Common myeloid progenitor, CD34-positive (primary cell): Measurements from ENCODE around the gene MUL1.
A peak's percentile ranks its signal among the peaks of the same experiment; 100 is the strongest.

Experiments used
- CTCF ChIA-PET: fragments of 350-600 bp; sonication (Branson Sonifier 250); formaldehyde crosslinking; loops from one replicate; lab custom pipeline; 2021; ENCODE audit warnings: antibody characterized with exemption; lab: Charles Lee
- POLR2A ChIA-PET: fragments of 350-600 bp; sonication (Branson Sonifier 250); formaldehyde crosslinking; loops from one replicate; lab custom pipeline; 2021; ENCODE audit warnings: antibody characterized with exemption; lab: Charles Lee
- DNase-seq, 3 donors: peaks; one replicate each; pipeline versions ENCODE4 v3.0.0 to v3.0.0-alpha.2; 2013
- H3K27ac ChIP-seq, 2 experiments: 1 replicate in 1 of 2; 2 replicates in 1 of 2; pipeline ENCODE4 v1.7.0; 2013; ENCODE audit warnings: inconsistent platforms in 2 of 2, low read length in 2 of 2, mild to moderate bottlenecking in 2 of 2, low read depth in 1 of 2, moderate library complexity in 1 of 2; ENCODE audit not compliant: severe bottlenecking in 2 of 2, insufficient read depth in 1 of 2, poor library complexity in 1 of 2
- H3K27me3 ChIP-seq, 5 experiments: replicated peaks in 2 of 5; 1 replicate in 3 of 5; 2 replicates in 2 of 5; pipeline versions ENCODE4 v1.6.1 to v1.7.0; 2013; ENCODE audit warnings: low read length in 4 of 5, mild to moderate bottlenecking in 2 of 5, moderate library complexity in 2 of 5, inconsistent platforms in 1 of 5; ENCODE audit not compliant: insufficient read depth in 5 of 5, control insufficient read depth in 4 of 5
- H3K36me3 ChIP-seq, 4 experiments: 1 replicate in 2 of 4; 2 replicates in 2 of 4; pipeline versions ENCODE4 v1.6.1 to v1.7.0; 2013; ENCODE audit warnings: low read length in 3 of 4, control low read depth in 1 of 4, mild to moderate bottlenecking in 1 of 4; ENCODE audit not compliant: control insufficient read depth in 4 of 4, insufficient read depth in 4 of 4
- H3K4me1 ChIP-seq, 4 experiments: 1 replicate in 3 of 4; 2 replicates in 1 of 4; pipeline versions ENCODE4 v1.6.1 to v1.7.1; 2013; ENCODE audit warnings: low read length in 3 of 4, mild to moderate bottlenecking in 3 of 4, control low read depth in 1 of 4, inconsistent platforms in 1 of 4, moderate library complexity in 1 of 4; ENCODE audit not compliant: control insufficient read depth in 4 of 4, insufficient read depth in 4 of 4; ENCODE audit errors: control extremely low read depth in 1 of 4
- H3K4me3 ChIP-seq, 7 experiments: 1 replicate in 4 of 7; 2 replicates in 3 of 7; pipeline versions ENCODE4 v1.5.1 to v1.7.0; 2013; ENCODE audit warnings: mild to moderate bottlenecking in 7 of 7, low read length in 6 of 7, moderate library complexity in 6 of 7, inconsistent platforms in 2 of 7, low read depth in 2 of 7, control low read depth in 1 of 7; ENCODE audit not compliant: insufficient read depth in 4 of 7, control insufficient read depth in 1 of 7; ENCODE audit errors: extremely low read depth in 1 of 7
- H3K9me3 ChIP-seq, 5 experiments: 1 replicate in 4 of 5; 2 replicates in 1 of 5; pipeline versions ENCODE4 v1.6.1 to v1.7.1; 2013; ENCODE audit warnings: low read length in 4 of 5, mild to moderate bottlenecking in 2 of 5, inconsistent platforms in 1 of 5, low read depth in 1 of 5, moderate library complexity in 1 of 5; ENCODE audit not compliant: control insufficient read depth in 4 of 5, insufficient read depth in 2 of 5; ENCODE audit errors: control extremely low read depth in 1 of 5
- WGBS: methylation state at CpG from one replicate; pipeline ENCODE4 v1.1.5; 2013; ENCODE audit not compliant: insufficient coverage; 5-methylcytosine and 5-hydroxymethylcytosine counted together

MUL1 gene

DNA sequence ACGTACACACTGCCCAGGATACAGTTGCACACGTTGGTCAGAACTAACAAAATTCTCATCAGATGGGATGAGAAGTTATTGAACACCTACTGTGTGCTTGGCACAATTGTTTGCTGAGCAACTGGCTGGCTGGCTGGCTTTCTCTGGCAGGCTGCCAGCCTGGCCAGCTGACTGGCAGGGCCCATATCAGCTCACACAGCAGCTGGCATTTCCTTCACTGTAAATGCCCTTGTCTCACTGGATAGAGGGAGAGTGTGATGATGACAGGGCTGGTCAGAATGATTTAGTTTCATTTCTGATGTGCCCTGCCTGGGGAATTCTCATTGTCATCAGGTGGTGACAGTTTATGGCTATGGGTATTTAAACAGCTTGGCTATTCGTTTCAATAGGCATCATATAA, 37.8 kb downstream of the MUL1 start:
- Histone ChIP-seq H3K27ac (no peak overlapping the region), H3K9me3 (no peaks in the 10 kb centered on the region), H3K36me3 (no peaks in the 10 kb centered on the region), H3K4me1 (peaks cover 0 to 3% (median 1%) of the 10 kb centered on the region in 4 experiments), H3K27me3 (peaks cover 4 to 74% (median 30%) of the 10 kb centered on the region in 5 experiments), H3K4me3 (no peak overlapping the region)
- 79% methylated on average over 2 of the region's 3 CpGs for WGBS
- CTCF ChIA-PET, result interaction anchor here (1.1 kb wide), 1 partner anchor 10 kb away, joined by 3 read pairs; no protein-coding TSS in a partner anchor
- DNase-seq, result peak in 2 of 3 donors; percentile 43 to 61
- POLR2A ChIA-PET, result no interaction called here

DNA sequence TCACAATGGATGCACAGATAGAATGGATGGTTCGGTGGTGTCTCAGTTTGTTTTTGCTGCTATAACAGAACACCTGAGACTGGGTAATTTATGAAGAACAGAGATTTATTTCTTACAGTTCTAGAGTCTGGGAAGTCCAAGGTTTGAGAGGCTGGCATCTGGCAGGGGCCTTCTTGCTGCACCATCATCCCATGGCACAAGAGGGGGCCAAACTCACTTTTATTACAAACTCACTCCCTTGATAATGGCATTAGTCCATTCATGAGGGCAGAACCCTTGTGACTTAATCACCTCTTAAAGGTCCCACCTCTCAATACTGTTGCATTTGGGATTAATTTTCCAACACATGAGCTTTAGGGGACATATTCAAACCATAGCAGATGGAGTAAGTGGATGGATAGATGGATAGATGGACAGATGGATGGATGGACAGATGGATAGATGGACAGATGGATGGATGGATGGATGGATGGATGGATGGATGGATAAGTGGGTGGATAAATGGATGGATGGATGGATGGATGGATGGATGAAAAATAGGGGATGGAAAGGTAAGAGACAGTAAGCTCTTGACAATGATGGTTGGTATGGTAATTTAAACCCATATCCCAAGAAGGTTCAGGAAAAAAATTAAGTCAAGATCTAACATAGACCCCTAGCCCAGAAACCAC, 38.4 kb downstream of the MUL1 start:
- peaks cover 4 to 74% (median 27%) of the 10 kb centered on the region in 5 experiments for H3K27me3 ChIP-seq
- ChIA-PET CTCF (no interaction called here), POLR2A (no interaction called here)
- H3K27ac ChIP-seq, result no peak overlapping the region
- no peaks in the 10 kb centered on the region for H3K9me3 ChIP-seq
- no peak overlapping the region for H3K4me3 ChIP-seq
- no peak for DNase-seq
- no CpG with 5 or more reads among the region's 1 CpG for WGBS
- peaks cover 0 to 3% (median 1%) of the 10 kb centered on the region in 4 experiments for H3K4me1 ChIP-seq
- H3K36me3 ChIP-seq, result no peaks in the 10 kb centered on the region

DNA sequence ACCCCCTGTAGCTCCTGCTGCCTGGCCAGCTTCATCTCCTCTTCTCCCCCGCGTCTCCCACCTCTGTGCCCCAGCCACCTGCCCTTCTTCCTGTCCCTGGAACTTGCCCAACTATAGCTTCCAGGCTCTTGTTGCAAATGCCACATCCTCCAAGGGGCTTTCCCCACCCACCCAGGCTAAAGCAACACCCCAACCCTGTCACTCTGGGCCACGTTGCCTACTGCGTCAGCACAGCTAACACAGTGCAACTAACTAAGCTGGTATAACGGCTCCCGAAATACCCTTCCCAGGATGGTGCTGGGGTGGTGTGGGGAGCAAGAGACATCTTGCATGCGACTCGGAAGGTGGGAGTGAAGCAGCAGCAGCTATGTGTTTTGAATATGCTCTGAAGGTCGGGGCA, 41.7 kb downstream of the MUL1 start:
- Histone ChIP-seq H3K27me3 (peaks cover 0 to 58% (median 17%) of the 10 kb centered on the region in 5 experiments), H3K4me3 (no peak overlapping the region), H3K9me3 (peaks cover 0 to 8% (median 0%) of the 10 kb centered on the region in 5 experiments), H3K36me3 (no peaks in the 10 kb centered on the region), H3K4me1 (no peaks in the 10 kb centered on the region), H3K27ac (no peak overlapping the region)
- no peak for DNase-seq
- WGBS, result 81% methylated on average over 6 of the region's 9 CpGs
- CTCF ChIA-PET, result interaction anchor here (1.3 kb wide), 1 partner anchor 31 kb away, joined by 3 read pairs; no protein-coding TSS in a partner anchor
- POLR2A ChIA-PET, result interaction anchor here (0.6 kb wide), 1 partner anchor 10 kb away, joined by 3 read pairs; no protein-coding TSS in a partner anchor

DNA sequence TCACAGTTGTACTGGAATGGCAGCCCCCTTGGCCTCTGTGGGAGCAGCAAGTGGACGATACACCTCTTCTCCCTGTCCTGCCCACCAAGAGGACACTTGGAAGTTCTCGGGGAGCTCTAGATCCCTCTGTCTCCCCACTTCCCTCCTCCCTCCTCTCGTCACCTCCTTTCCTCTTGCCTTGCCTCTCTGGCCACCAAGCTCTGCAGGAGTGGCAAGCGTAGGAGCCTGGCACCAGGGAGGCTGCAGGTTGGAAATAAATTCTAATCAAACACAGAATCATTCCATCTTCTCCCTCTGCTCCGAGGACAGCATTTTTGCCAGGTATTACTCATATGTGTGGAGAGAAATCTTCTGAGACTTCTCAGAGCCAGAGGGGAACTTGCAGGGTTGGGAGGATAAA, 42.8 kb downstream of the MUL1 start:
- Histone ChIP-seq H3K36me3 (no peaks in the 10 kb centered on the region), H3K4me3 (no peak overlapping the region), H3K4me1 (no peaks in the 10 kb centered on the region), H3K9me3 (peaks cover 0 to 8% (median 0%) of the 10 kb centered on the region in 5 experiments), H3K27ac (no peak overlapping the region), H3K27me3 (peaks cover 0 to 61% (median 17%) of the 10 kb centered on the region in 5 experiments)
- ChIA-PET POLR2A (no interaction called here), CTCF (interaction anchor here (1.3 kb wide), 1 partner anchor 29 kb away, joined by 3 read pairs; no protein-coding TSS in a partner anchor)
- no peak for DNase-seq
- WGBS, result 82% methylated on average over 3 of the region's 5 CpGs

DNA sequence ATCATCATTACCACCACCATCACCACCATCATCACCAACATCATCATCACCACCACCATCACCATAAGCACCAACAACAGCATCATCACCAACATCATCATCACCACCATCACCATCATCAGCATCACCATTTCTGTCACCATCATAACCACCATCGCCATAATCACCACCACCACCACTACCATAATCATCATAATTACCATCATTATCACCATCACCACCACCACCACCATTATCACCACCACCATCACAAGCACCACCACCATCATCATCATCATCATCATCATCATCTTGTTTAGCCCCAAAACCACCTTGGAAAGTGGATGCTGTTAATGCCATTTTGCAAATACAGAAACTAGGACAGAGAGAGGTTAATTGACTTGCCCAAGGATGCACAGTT, 44.4 kb downstream of the MUL1 start:
- WGBS, result no CpG with 5 or more reads among the region's 1 CpG
- ChIA-PET CTCF (no interaction called here), POLR2A (no interaction called here)

DNA sequence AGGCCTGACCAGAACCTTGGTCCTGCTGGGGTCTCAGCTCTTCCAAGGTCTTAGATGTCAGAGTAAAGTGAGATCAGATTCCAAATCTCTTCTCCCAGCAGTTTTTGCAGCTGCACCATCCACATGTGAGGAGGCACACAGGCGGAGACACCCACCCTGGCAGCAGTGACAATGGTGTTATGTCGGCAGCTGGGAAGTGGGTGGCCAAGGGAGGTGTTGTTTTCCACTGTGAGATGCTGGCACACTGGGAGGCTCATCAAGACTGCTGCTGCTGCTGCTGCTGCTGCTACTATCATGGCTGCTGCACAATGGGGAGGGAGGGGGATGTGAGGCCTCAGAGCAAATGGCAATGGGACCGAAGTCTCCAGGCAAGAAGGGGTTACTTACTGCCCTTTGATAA, 45.6 kb downstream of the MUL1 start:
- CTCF ChIA-PET, result no interaction called here
- Histone ChIP-seq H3K4me1 (no peaks in the 10 kb centered on the region), H3K27me3 (peaks cover 0 to 56% (median 11%) of the 10 kb centered on the region in 5 experiments), H3K27ac (no peak overlapping the region), H3K36me3 (no peaks in the 10 kb centered on the region), H3K9me3 (peaks cover 0 to 8% (median 0%) of the 10 kb centered on the region in 5 experiments), H3K4me3 (no peak overlapping the region)
- POLR2A ChIA-PET, result no interaction called here
- no peak for DNase-seq
- WGBS, result 100% methylated on average over 1 of the region's 3 CpGs

More for the DNA sequence above, 44.4 kb downstream of the MUL1 start:
- Histone ChIP-seq H3K27me3 (peaks cover 0 to 63% (median 15%) of the 10 kb centered on the region in 5 experiments), H3K36me3 (no peaks in the 10 kb centered on the region), H3K27ac (no peak overlapping the region), H3K4me1 (no peaks in the 10 kb centered on the region), H3K4me3 (no peak overlapping the region), H3K9me3 (peaks cover 0 to 8% (median 0%) of the 10 kb centered on the region in 5 experiments)
- no peak for DNase-seq

DNA sequence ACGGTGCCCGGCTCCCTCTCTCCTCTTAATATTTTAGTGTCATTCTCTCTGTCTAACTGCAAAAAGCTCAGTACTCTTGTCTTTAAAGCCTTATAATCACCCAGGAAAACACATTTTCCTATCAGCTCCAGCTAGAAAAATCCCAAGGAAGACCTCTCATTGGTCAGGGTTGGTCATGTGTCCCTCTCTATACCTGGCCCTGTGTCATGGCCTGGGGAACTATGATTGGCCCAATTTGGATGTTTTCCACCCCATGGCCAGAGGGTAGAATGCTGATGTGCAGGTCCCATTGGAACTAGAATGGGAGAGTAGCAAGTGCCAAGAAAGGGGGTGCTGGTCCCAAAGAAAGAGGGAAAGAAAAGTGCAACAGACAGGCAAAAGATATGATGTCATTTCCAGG, 49.2 kb downstream of the MUL1 start:
- 94% methylated on average over 2 of the region's 2 CpGs for WGBS
- no peak overlapping the region for H3K4me3 ChIP-seq

More for the DNA sequence above, 49.2 kb downstream of the MUL1 start:
- DNase-seq, result no peak
- Histone ChIP-seq H3K27me3 (peaks cover 0 to 40% (median 9%) of the 10 kb centered on the region in 5 experiments), H3K36me3 (no peaks in the 10 kb centered on the region), H3K27ac (no peak overlapping the region), H3K4me1 (no peaks in the 10 kb centered on the region), H3K9me3 (peaks cover 0 to 8% (median 0%) of the 10 kb centered on the region in 5 experiments)
- CTCF ChIA-PET, result no interaction called here
- POLR2A ChIA-PET, result no interaction called here
